Activated T-helper 17 cell treated with anti-CD3 and anti-CD28 coated beads, Interleukin-2, amount 50 U/mL, for 72 hours (primary cell): ENCODE data around the gene GPR107. TPM values are rescaled to one million over a fixed set of nuclear protein-coding genes. Genes with fewer than 3 reads are reported as not detected.

Experiments
- ATAC-seq: fragments of 150-1000 bp; cut with Tn5 transposase; replicated peaks from 2 replicates; pipeline ENCODE4 v1.10.0; 2021; ENCODE audit warnings: mild to moderate bottlenecking, moderate library complexity
- H3K27ac Mint-ChIP-seq: one replicate; pipeline ENCODE4 v1.8.0; 2022; ENCODE audit warnings: mixed read lengths
- H3K27me3 Mint-ChIP-seq: one replicate; pipeline ENCODE4 v1.8.0; 2022; ENCODE audit warnings: mixed read lengths
- H3K36me3 Mint-ChIP-seq: one replicate; pipeline ENCODE4 v1.8.0; 2022; ENCODE audit warnings: low read depth, mild to moderate bottlenecking, mixed read lengths
- H3K4me1 Mint-ChIP-seq: one replicate; pipeline ENCODE4 v1.8.0; 2022; ENCODE audit warnings: mixed read lengths
- H3K4me3 Mint-ChIP-seq: one replicate; pipeline ENCODE4 v1.8.0; 2022; ENCODE audit warnings: mild to moderate bottlenecking, mixed read lengths
- H3K9me3 Mint-ChIP-seq: one replicate; pipeline ENCODE4 v1.8.0; 2022; ENCODE audit warnings: mixed read lengths
- total RNA-seq, 2 donors: library from RNA; stranded (reverse); gene quantifications; one replicate each; pipeline ENCODE4 v1.2.3, GENCODE V29; 2022

GPR107 gene
- total RNA-seq, 2 donors from 2014 or later, result 28.1 to 32.6 TPM

GRCh38 chr9:130058154-130058553 lies 4.4 kb downstream of the GPR107 start:
- Mint-ChIP-seq H3K27me3 (no peaks in the 10 kb centered on the region), H3K36me3 (peaks cover 27% of the 10 kb centered on the region), H3K27ac (no peak overlapping the region), H3K4me1 (peaks cover 11% of the 10 kb centered on the region), H3K4me3 (no peak overlapping the region), H3K9me3 (no peaks in the 10 kb centered on the region)
- ATAC-seq, result no peak

GRCh38 chr9:130058887-130059286 lies 5.2 kb downstream of the GPR107 start:
- H3K4me3 Mint-ChIP-seq, result no peak overlapping the region
- no peaks in the 10 kb centered on the region for H3K9me3 Mint-ChIP-seq
- no peak overlapping the region for H3K27ac Mint-ChIP-seq
- H3K36me3 Mint-ChIP-seq, result peaks cover 32% of the 10 kb centered on the region
- peaks cover 11% of the 10 kb centered on the region for H3K4me1 Mint-ChIP-seq
- ATAC-seq, result no peak
- no peaks in the 10 kb centered on the region for H3K27me3 Mint-ChIP-seq

GRCh38 chr9:130060296-130060695 lies 6.6 kb downstream of the GPR107 start:
- peaks cover 16% of the 10 kb centered on the region for H3K4me1 Mint-ChIP-seq
- H3K4me3 Mint-ChIP-seq, result no peak overlapping the region
- no peak for ATAC-seq
- no peaks in the 10 kb centered on the region for H3K27me3 Mint-ChIP-seq
- H3K9me3 Mint-ChIP-seq, result no peaks in the 10 kb centered on the region
- H3K36me3 Mint-ChIP-seq, result peaks cover 37% of the 10 kb centered on the region
- H3K27ac Mint-ChIP-seq, result no peak overlapping the region

- Mint-ChIP-seq H3K4me3 (no peak overlapping the region), H3K36me3 (peaks cover 37% of the 10 kb centered on the region), H3K27ac (no peak overlapping the region), H3K9me3 (no peaks in the 10 kb centered on the region), H3K4me1 (peaks cover 16% of the 10 kb centered on the region), H3K27me3 (no peaks in the 10 kb centered on the region)
- no peak for ATAC-seq
Measured at GRCh38 chr9:130062750-130063149, 9.0 kb downstream of the GPR107 start.

GRCh38 chr9:130064621-130065020 lies 10.9 kb downstream of the GPR107 start:
- Mint-ChIP-seq H3K4me1 (peaks cover 16% of the 10 kb centered on the region), H3K27me3 (no peaks in the 10 kb centered on the region), H3K36me3 (peaks cover 19% of the 10 kb centered on the region), H3K9me3 (no peaks in the 10 kb centered on the region), H3K4me3 (no peak overlapping the region), H3K27ac (no peak overlapping the region)
- ATAC-seq, result no peak

GRCh38 chr9:130069048-130069447 lies 15.3 kb downstream of the GPR107 start:
- H3K4me1 Mint-ChIP-seq, result peaks cover 11% of the 10 kb centered on the region
- H3K9me3 Mint-ChIP-seq, result no peaks in the 10 kb centered on the region
- H3K4me3 Mint-ChIP-seq, result no peak overlapping the region
- H3K27ac Mint-ChIP-seq, result no peak overlapping the region
- ATAC-seq, result no peak
- H3K36me3 Mint-ChIP-seq, result peaks cover 10% of the 10 kb centered on the region
- no peaks in the 10 kb centered on the region for H3K27me3 Mint-ChIP-seq

GRCh38 chr9:130072515-130073235 lies 19.0 kb downstream of the GPR107 start:
- peaks cover 15% of the 10 kb centered on the region for H3K4me1 Mint-ChIP-seq
- peak; percentile 98 for ATAC-seq
- peaks cover 29% of the 10 kb centered on the region for H3K36me3 Mint-ChIP-seq
- no peaks in the 10 kb centered on the region for H3K27me3 Mint-ChIP-seq
- H3K27ac Mint-ChIP-seq, result peak overlapping the region; percentile 73
- peak overlapping the region; percentile 8 for H3K4me3 Mint-ChIP-seq
- no peaks in the 10 kb centered on the region for H3K9me3 Mint-ChIP-seq

- peaks cover 36% of the 10 kb centered on the region for H3K36me3 Mint-ChIP-seq
- ATAC-seq, result no peak
- H3K27me3 Mint-ChIP-seq, result no peaks in the 10 kb centered on the region
- H3K4me3 Mint-ChIP-seq, result peak overlapping the region; percentile 8
- H3K4me1 Mint-ChIP-seq, result peaks cover 15% of the 10 kb centered on the region
- H3K27ac Mint-ChIP-seq, result peak overlapping the region; percentile 73
- H3K9me3 Mint-ChIP-seq, result no peaks in the 10 kb centered on the region
Measured at GRCh38 chr9:130073373-130073772, 19.7 kb downstream of the GPR107 start.

GRCh38 chr9:130078547-130078946 lies 24.8 kb downstream of the GPR107 start:
- no peak overlapping the region for H3K27ac Mint-ChIP-seq
- peaks cover 80% of the 10 kb centered on the region for H3K36me3 Mint-ChIP-seq
- no peak overlapping the region for H3K4me3 Mint-ChIP-seq
- no peaks in the 10 kb centered on the region for H3K27me3 Mint-ChIP-seq
- no peaks in the 10 kb centered on the region for H3K9me3 Mint-ChIP-seq
- no peak for ATAC-seq
- peaks cover 10% of the 10 kb centered on the region for H3K4me1 Mint-ChIP-seq

GRCh38 chr9:130084337-130084736 lies 30.6 kb downstream of the GPR107 start:
- Mint-ChIP-seq H3K27ac (peak overlapping the region; percentile 1), H3K9me3 (no peaks in the 10 kb centered on the region), H3K27me3 (no peaks in the 10 kb centered on the region), H3K36me3 (peaks cover 90% of the 10 kb centered on the region), H3K4me3 (no peak overlapping the region), H3K4me1 (no peaks in the 10 kb centered on the region)
- no peak for ATAC-seq

GRCh38 chr9:130088051-130088450 lies 34.3 kb downstream of the GPR107 start:
- Mint-ChIP-seq H3K36me3 (peaks cover 93% of the 10 kb centered on the region), H3K4me1 (no peaks in the 10 kb centered on the region), H3K27me3 (no peaks in the 10 kb centered on the region), H3K27ac (peak overlapping the region; percentile 45), H3K9me3 (no peaks in the 10 kb centered on the region), H3K4me3 (no peak overlapping the region)
- ATAC-seq, result no peak

- ATAC-seq, result no peak
- no peak overlapping the region for H3K27ac Mint-ChIP-seq
- no peaks in the 10 kb centered on the region for H3K4me1 Mint-ChIP-seq
- H3K36me3 Mint-ChIP-seq, result peaks cover 91% of the 10 kb centered on the region
- no peak overlapping the region for H3K4me3 Mint-ChIP-seq
- no peaks in the 10 kb centered on the region for H3K27me3 Mint-ChIP-seq
- H3K9me3 Mint-ChIP-seq, result no peaks in the 10 kb centered on the region
Measured at GRCh38 chr9:130089141-130089540, 35.4 kb downstream of the GPR107 start.

- no peak for ATAC-seq
- H3K4me1 Mint-ChIP-seq, result peaks cover 5% of the 10 kb centered on the region
- H3K9me3 Mint-ChIP-seq, result no peaks in the 10 kb centered on the region
- no peak overlapping the region for H3K4me3 Mint-ChIP-seq
- no peak overlapping the region for H3K27ac Mint-ChIP-seq
- peaks cover 90% of the 10 kb centered on the region for H3K36me3 Mint-ChIP-seq
- no peaks in the 10 kb centered on the region for H3K27me3 Mint-ChIP-seq
Measured at GRCh38 chr9:130090915-130091314, 37.2 kb downstream of the GPR107 start.

- peaks cover 5% of the 10 kb centered on the region for H3K4me1 Mint-ChIP-seq
- H3K27me3 Mint-ChIP-seq, result no peaks in the 10 kb centered on the region
- no peak for ATAC-seq
- H3K4me3 Mint-ChIP-seq, result no peak overlapping the region
- no peaks in the 10 kb centered on the region for H3K9me3 Mint-ChIP-seq
- no peak overlapping the region for H3K27ac Mint-ChIP-seq
- peaks cover 90% of the 10 kb centered on the region for H3K36me3 Mint-ChIP-seq
Measured at GRCh38 chr9:130092910-130093309, 39.2 kb downstream of the GPR107 start.

GRCh38 chr9:130095872-130096271 lies 42.2 kb downstream of the GPR107 start:
- Mint-ChIP-seq H3K9me3 (no peaks in the 10 kb centered on the region), H3K27ac (peak overlapping the region; percentile 69), H3K4me3 (no peak overlapping the region), H3K4me1 (peaks cover 5% of the 10 kb centered on the region), H3K36me3 (peaks cover 92% of the 10 kb centered on the region), H3K27me3 (no peaks in the 10 kb centered on the region)
- peak; percentile 74 for ATAC-seq
